ENCODE results near the gene SRD5A1.

DNA sequence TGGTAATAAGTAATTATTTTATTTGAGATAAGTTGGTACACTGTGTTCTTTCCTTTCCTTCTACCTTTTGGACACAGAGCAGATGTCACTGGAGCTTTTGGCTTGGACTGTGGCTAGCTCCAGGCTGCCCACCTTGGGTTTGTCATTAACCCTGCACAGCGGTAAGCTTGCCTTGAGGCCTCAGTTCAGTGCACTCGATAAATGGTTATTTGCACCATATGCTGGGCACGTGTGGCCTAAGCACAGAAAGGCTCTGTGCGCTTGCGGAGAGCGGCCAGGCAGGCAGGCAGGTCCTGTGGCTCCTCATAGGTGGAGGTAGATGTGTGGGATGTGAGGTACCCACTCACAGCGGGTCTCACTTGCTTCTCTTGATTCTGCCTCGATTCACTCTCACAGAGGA, 50.0 kb downstream of the SRD5A1 start:
- no peak for TF ChIP-seq POLR2A (IDR thresholded peaks at IDR 0.05)
- TF ChIP-seq, protein P1, sequence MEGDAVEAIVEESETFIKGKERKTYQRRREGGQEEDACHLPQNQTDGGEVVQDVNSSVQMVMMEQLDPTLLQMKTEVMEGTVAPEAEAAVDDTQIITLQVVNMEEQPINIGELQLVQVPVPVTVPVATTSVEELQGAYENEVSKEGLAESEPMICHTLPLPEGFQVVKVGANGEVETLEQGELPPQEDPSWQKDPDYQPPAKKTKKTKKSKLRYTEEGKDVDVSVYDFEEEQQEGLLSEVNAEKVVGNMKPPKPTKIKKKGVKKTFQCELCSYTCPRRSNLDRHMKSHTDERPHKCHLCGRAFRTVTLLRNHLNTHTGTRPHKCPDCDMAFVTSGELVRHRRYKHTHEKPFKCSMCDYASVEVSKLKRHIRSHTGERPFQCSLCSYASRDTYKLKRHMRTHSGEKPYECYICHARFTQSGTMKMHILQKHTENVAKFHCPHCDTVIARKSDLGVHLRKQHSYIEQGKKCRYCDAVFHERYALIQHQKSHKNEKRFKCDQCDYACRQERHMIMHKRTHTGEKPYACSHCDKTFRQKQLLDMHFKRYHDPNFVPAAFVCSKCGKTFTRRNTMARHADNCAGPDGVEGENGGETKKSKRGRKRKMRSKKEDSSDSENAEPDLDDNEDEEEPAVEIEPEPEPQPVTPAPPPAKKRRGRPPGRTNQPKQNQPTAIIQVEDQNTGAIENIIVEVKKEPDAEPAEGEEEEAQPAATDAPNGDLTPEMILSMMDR (IDR thresholded peaks at IDR 0.05) = no peak
